OCI-LY7 (cell line): ENCODE data around the gene LMX1B.

ENCODE experiments used
- CTCF ChIP-seq: fragments of 200-600 bp; sonication (generic); conservative IDR thresholded peaks from 2 replicates; pipeline ENCODE4 v1.5.1; 2014; ENCODE audit warnings: mild to moderate bottlenecking, antibody characterized with exemption, low read length, moderate library complexity, mixed read lengths
- EZH2phosphoT487 ChIP-seq: fragments of 200-600 bp; sonication (generic); IDR thresholded peaks from 2 replicates; pipeline ENCODE4 v1.6.1; 2018; ENCODE audit warnings: low read depth, borderline replicate concordance, mild to moderate bottlenecking, mixed run types, antibody characterized with exemption, low read length, moderate library complexity, mixed read lengths

- TF ChIP-seq CTCF: no peak
- no peak for TF ChIP-seq EZH2phosphoT487
Observed at GRCh38 chr9:126636983-126637798, 23.5 kb downstream of the LMX1B start.
